ENCODE results near the gene PFKFB3.
"Not testable (repeated sequence)": the region's sequence is repeated elsewhere in the genome, so short reads cannot be mapped to it uniquely, and the experiment has no call there.

Gene PFKFB3

DNA sequence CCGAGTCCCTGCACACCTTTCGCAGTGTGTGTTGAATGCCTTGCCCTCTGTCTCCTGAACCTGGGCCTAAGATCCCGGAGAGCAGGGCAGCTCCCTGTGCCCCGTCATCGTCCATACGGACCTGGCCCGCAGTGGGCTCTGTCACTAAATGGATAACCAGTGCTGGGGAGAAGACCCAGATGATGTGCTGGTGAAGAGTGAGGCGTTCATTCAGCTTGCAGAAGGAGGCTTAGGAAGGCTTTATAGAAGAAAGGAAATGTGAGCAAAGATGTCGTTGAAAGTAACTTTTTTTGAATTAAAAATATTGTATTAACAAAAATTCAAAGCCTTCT is 34.4 kb downstream of the PFKFB3 start:
- Mint-ChIP-seq H3K36me3 (ENCODE audit: low read depth) (peaks cover 68% of the 10 kb centered on the region), H3K27me3 (ENCODE audit: low read depth, poor library complexity) (no peaks in the 10 kb centered on the region), H3K4me1 (peaks cover 12% of the 10 kb centered on the region), H3K27ac (peak overlapping the region; percentile 93), H3K9me3 (peaks cover 4% of the 10 kb centered on the region), H3K4me3 (no peak overlapping the region)
- TF ChIP-seq, protein P1, sequence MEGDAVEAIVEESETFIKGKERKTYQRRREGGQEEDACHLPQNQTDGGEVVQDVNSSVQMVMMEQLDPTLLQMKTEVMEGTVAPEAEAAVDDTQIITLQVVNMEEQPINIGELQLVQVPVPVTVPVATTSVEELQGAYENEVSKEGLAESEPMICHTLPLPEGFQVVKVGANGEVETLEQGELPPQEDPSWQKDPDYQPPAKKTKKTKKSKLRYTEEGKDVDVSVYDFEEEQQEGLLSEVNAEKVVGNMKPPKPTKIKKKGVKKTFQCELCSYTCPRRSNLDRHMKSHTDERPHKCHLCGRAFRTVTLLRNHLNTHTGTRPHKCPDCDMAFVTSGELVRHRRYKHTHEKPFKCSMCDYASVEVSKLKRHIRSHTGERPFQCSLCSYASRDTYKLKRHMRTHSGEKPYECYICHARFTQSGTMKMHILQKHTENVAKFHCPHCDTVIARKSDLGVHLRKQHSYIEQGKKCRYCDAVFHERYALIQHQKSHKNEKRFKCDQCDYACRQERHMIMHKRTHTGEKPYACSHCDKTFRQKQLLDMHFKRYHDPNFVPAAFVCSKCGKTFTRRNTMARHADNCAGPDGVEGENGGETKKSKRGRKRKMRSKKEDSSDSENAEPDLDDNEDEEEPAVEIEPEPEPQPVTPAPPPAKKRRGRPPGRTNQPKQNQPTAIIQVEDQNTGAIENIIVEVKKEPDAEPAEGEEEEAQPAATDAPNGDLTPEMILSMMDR (IDR thresholded peaks at IDR 0.05), result no peak
- DNase-seq, result no peak

DNA sequence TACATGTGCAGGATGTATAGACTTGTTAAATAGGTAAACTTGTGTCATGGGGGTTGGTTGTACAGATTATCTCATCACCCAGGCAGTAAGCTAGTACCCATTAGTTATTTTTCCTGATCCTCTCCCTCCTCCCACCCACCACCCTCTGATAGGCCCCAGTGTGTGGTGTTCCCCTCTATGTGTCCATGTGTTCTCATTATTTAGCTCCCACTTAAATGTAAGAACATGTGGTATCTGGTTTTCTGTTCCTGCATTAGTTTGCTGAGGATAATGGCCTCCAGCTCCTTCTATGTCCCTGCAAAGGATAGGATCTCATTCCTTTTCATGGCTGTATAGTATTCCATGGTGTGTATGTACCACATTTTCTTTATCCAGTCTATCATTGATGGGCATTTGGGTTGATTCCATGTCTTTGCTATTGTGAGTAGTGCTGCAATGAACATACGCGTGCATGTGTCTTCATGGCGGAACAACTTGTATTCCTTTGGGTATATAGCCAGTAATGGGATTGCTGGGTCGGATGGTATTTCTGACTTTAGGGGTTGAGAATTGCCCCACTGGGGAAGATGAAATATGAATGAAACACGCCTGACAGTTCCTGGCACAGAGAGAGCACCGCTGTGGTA is 36.0 kb downstream of the PFKFB3 start:
- not testable (repeated sequence) for H3K27ac Mint-ChIP-seq; H3K4me3 Mint-ChIP-seq; DNase-seq; H3K9me3 Mint-ChIP-seq; H3K27me3 Mint-ChIP-seq (ENCODE audit: low read depth, poor library complexity)
- Mint-ChIP-seq H3K36me3 (ENCODE audit: low read depth) (peaks cover 54% of the 10 kb centered on the region), H3K4me1 (peaks cover 15% of the 10 kb centered on the region)

DNA sequence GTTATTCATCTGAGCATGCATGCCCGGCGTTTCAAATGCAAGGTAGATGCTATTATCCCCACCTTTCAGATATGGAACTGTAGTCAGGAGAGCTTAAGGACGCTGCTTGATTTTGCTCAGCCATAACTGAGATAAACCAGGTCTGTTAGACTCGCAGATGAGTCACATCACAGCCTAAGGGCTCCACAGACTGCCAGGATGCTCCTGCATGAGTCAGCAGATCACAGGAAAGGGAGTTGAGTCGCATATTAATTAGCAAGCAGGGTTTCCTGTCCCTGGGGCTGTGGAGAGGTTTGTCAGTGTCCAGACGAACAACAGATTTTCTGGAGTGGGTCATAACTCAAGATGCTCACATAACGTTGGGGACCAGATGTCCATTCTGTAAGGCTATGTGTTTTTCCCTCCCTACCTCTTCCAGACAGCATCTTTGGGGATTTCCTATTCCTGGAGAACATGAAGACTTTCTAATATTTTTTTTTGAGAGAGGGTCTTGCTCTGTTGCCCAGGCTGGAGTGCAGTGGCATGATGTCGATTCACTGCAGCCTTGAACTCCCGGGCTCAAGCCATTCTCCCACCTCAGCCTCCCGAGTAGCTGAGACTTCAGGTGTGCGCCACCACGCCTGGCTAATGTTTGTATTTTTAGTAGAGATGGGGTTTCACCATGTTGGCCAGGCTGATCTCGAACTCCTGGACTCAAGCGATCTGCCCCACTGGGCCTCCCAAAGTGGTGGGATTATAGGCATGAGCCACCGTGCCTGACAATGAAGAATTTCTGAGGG is 36.7 kb downstream of the PFKFB3 start:
- H3K27ac Mint-ChIP-seq, result no peak overlapping the region
- peaks cover 9% of the 10 kb centered on the region for H3K4me1 Mint-ChIP-seq
- no peak overlapping the region for H3K4me3 Mint-ChIP-seq
- TF ChIP-seq, protein P1 (IDR thresholded peaks at IDR 0.05), result no peak
- peaks cover 47% of the 10 kb centered on the region for H3K36me3 Mint-ChIP-seq (ENCODE audit: low read depth)
- no peaks in the 10 kb centered on the region for H3K27me3 Mint-ChIP-seq (ENCODE audit: low read depth, poor library complexity)
- DNase-seq, result no peak
- H3K9me3 Mint-ChIP-seq, result peaks cover 4% of the 10 kb centered on the region

DNA sequence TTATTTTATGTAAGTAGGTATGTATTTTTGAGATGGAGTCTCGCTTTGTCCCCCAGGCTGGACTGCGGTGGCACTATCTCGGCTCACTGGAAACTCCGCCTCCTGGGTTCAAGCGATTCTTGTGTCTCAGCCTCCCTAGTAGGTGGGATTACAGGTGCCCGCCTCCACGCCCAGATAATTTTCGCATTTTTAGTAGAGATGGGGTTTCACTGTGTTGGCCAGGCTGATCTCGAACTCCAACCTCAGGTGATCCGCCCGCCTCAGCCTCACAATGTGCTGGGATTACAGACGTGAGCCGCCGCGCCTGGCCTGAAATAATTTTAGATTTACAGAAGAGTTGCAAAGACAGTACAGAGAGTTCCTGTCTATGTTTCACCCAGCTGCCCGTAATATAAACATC is 37.5 kb downstream of the PFKFB3 start:
- Mint-ChIP-seq H3K27me3 (ENCODE audit: low read depth, poor library complexity) (no peaks in the 10 kb centered on the region), H3K36me3 (ENCODE audit: low read depth) (peaks cover 40% of the 10 kb centered on the region), H3K4me1 (peaks cover 5% of the 10 kb centered on the region), H3K9me3 (peaks cover 4% of the 10 kb centered on the region), H3K4me3 (no peak overlapping the region), H3K27ac (no peak overlapping the region)
- DNase-seq, result no peak
- TF ChIP-seq, protein P1 (IDR thresholded peaks at IDR 0.05), result no peak

DNA sequence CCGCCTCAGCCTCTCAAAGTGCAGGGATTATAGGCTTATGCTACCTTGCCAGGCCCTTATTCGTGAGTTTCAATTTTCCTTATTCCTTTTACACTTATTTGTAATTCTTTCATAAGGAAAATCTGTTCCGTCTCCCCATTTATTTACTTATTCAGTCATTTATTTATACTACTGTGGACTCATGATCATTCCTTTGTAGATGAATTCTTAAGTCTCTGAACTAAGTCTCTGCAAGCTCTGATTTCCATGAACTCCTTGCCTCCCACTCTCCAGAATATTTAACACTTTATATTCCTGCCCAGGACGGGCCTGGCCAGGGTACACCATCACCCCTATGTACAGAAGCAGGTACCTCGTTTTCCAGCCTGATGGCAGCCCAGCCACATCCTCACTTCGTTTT is 39.4 kb downstream of the PFKFB3 start:
- Mint-ChIP-seq H3K9me3 (peaks cover 4% of the 10 kb centered on the region), H3K27ac (peak overlapping the region; percentile 79), H3K4me1 (peaks cover 9% of the 10 kb centered on the region), H3K36me3 (ENCODE audit: low read depth) (peaks cover 22% of the 10 kb centered on the region), H3K4me3 (no peak overlapping the region), H3K27me3 (ENCODE audit: low read depth, poor library complexity) (no peaks in the 10 kb centered on the region)
- no peak for DNase-seq
- TF ChIP-seq, protein P1 (IDR thresholded peaks at IDR 0.05), result no peak

DNA sequence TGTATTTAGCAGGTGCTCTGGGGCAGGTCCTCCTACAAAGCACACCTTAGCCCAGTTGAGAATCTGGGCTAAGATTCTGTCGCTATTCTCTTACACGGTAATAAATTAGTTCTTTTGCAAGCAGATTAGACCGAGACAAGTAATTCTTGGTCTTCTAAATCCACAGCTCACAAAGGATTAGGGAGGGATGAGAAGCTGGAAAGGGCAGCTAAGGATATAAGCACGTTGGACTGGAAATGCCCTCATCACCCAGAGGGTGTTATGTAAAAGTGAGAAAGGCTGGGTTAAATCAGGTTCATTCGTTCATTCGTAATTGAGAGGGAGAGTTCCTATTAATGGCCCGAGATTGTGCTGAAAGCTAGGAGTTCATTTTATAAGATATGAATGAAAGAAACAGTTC is 41.8 kb downstream of the PFKFB3 start:
- TF ChIP-seq, protein P1 (IDR thresholded peaks at IDR 0.05), result no peak
- H3K4me3 Mint-ChIP-seq, result no peak overlapping the region
- H3K4me1 Mint-ChIP-seq, result peaks cover 16% of the 10 kb centered on the region
- peaks cover 11% of the 10 kb centered on the region for H3K36me3 Mint-ChIP-seq (ENCODE audit: low read depth)
- no peak for DNase-seq
- no peaks in the 10 kb centered on the region for H3K9me3 Mint-ChIP-seq
- H3K27me3 Mint-ChIP-seq (ENCODE audit: low read depth, poor library complexity), result peaks cover 3% of the 10 kb centered on the region
- H3K27ac Mint-ChIP-seq, result peak overlapping the region; percentile 86
